ENCODE data around the gene PRDM15. TPM values are rescaled to one million over a fixed set of nuclear protein-coding genes. Genes with fewer than 3 reads are reported as not detected.

Gene PRDM15
- total and polyA plus RNA-seq, 4 donors = 1.2 to 5.7 (median 2.1) TPM

- H3K4me3 ChIP-seq (ENCODE audit: low read depth in 1 of 3, low read length in 3 of 3) = no peak overlapping the region
- no peak for DNase-seq (ENCODE audit: low spot score)
- WGBS = 91% methylated on average over 32 of the region's 32 CpGs
- H3K4me1 ChIP-seq (ENCODE audit: control insufficient read depth in 4 of 4, insufficient read depth in 4 of 4, low read length in 3 of 4) = no peaks in the 10 kb centered on the region
- no peaks in the 10 kb centered on the region for H3K27me3 ChIP-seq (ENCODE audit: control insufficient read depth in 4 of 4, insufficient read depth in 4 of 4, low read length in 3 of 4)
- no peak for TF ChIP-seq HNF4A (conservative IDR thresholded peaks at IDR 0.05)
- no peak for TF ChIP-seq REST (IDR thresholded peaks at IDR 0.05)
- TF ChIP-seq SP1 (IDR thresholded peaks at IDR 0.05) = no peak
- TF ChIP-seq MAX (IDR thresholded peaks at IDR 0.05) = no peak
- TF ChIP-seq ZBTB33 (IDR thresholded peaks at IDR 0.05) = no peak
- no peak for TF ChIP-seq FOXA1 (IDR thresholded peaks at IDR 0.05)
- no peak for TF ChIP-seq YY1 (IDR thresholded peaks at IDR 0.05)
- TF ChIP-seq JUND (IDR thresholded peaks at IDR 0.05) = no peak
- TF ChIP-seq RAD21 (IDR thresholded peaks at IDR 0.05) = no peak
- no peak for TF ChIP-seq CTCF (IDR thresholded peaks at IDR 0.05; ENCODE audit: low read depth, low read length, missing input control)
- no peak for TF ChIP-seq RXRA (IDR thresholded peaks at IDR 0.05)
- no peak for TF ChIP-seq GABPA (IDR thresholded peaks at IDR 0.05 in 1 of 2, conservative IDR thresholded peaks at IDR 0.05 in 1 of 2)
- no peak for TF ChIP-seq EGR1 (IDR thresholded peaks at IDR 0.05; ENCODE audit: low read depth in 2 of 2)
- TF ChIP-seq FOXA2 (IDR thresholded peaks at IDR 0.05) = no peak
- no peak for TF ChIP-seq HNF4G (IDR thresholded peaks at IDR 0.05)
- TF ChIP-seq TAF1 (conservative IDR thresholded peaks at IDR 0.05) = no peak
- no peak for TF ChIP-seq NR2F2 (IDR thresholded peaks at IDR 0.05)
- no peak for TF ChIP-seq ATF3 (IDR thresholded peaks at IDR 0.05)
- H3K36me3 ChIP-seq (ENCODE audit: control insufficient read depth in 4 of 4, insufficient read depth in 3 of 4, low read depth in 1 of 4, low read length in 3 of 4) = peaks cover 0 to 11% (median 2%) of the 10 kb centered on the region in 4 donors
- no peaks in the 10 kb centered on the region for H3K9me3 ChIP-seq (ENCODE audit: control insufficient read depth in 4 of 4, low read length in 3 of 4)
- no peak overlapping the region for H3K27ac ChIP-seq (ENCODE audit: low read depth in 1 of 2, low read length in 2 of 2)
- H3K9ac ChIP-seq (ENCODE audit: low read depth in 1 of 2, low read length in 2 of 2) = no peak overlapping the region
Measured at GRCh38 chr21:41821756-41822431, 57.2 kb downstream of the PRDM15 start.

All from liver (tissue), 9 donors.